HepG2 (cell line): ENCODE data around the gene DOCK11. TPM values are rescaled to one million over a fixed set of nuclear protein-coding genes. Genes with fewer than 3 reads are reported as not detected.

Experiments used
- ATAC-seq: fragments of 200-7000 bp; cut with Tn5 transposase; 3 replicates; pipeline ENCODE4 v1.9.1; 2020; ENCODE audit warnings: mild to moderate bottlenecking, moderate library complexity
- BruUV-seq: library from RNA; stranded (reverse); fragments of 400-500 nt; replicated peaks from 2 replicates; lab custom pipeline; 2021; lab: Mats Ljungman, UMichigan
- CTCF ChIA-PET: fragments of 300-600 bp; formaldehyde crosslinking; extraction: SDS; loops from one replicate; lab custom pipeline; 2021; ENCODE audit warnings: low total read pairs, inconsistent platforms, low intra/inter-chr PET ratio; lab: Yijun Ruan, JAX
- POLR2A ChIA-PET: fragments of 350-600 bp; sonication (Branson Sonifier 250); formaldehyde crosslinking; loops from one replicate; lab custom pipeline; 2020; ENCODE audit warnings: antibody characterized with exemption, inconsistent platforms; lab: Yijun Ruan, JAX
- DNase-seq: peaks from one replicate; pipeline ENCODE4 v3.0.0-alpha.2; 2015; ENCODE audit warnings: low spot score
- FAIRE-seq: peaks from 3 replicates; lab custom pipeline; 2011; peaks lifted over from hg19 to GRCh38; lab: Jason Lieb, UNC
- H2AFZ ChIP-seq: one replicate; pipeline ENCODE4 v1.6.1; 2011; ENCODE audit warnings: low read length, inconsistent platforms
- H3K27ac ChIP-seq: fragments of 300-600 bp; 3 replicates; pipeline ENCODE4 v1.8.0; 2011; ENCODE audit warnings: mixed run types, mild to moderate bottlenecking, mixed read lengths, low read length, inconsistent platforms; ENCODE audit not compliant: insufficient read depth; ENCODE audit errors: extremely low read length
- H3K27me3 ChIP-seq, 2 experiments: fragments of 200-600 bp in 1 of 2; 2 replicates in 1 of 2; 3 replicates in 1 of 2; pipeline versions ENCODE4 v1.6.0 to v1.8.0; 2011; ENCODE audit warnings: low read length in 2 of 2, mild to moderate bottlenecking in 2 of 2, moderate library complexity in 2 of 2, inconsistent platforms in 1 of 2; ENCODE audit not compliant: insufficient read depth in 2 of 2, control insufficient read depth in 1 of 2
- H3K36me3 ChIP-seq, 2 experiments: fragments of 200-600 bp in 1 of 2; replicated peaks in 1 of 2; 2 replicates in 1 of 2; 3 replicates in 1 of 2; pipeline versions ENCODE4 v1.5.1 to v1.8.0; 2011; ENCODE audit warnings: low read length in 2 of 2, inconsistent platforms in 1 of 2; ENCODE audit not compliant: insufficient read depth in 2 of 2, control insufficient read depth in 1 of 2
- H3K4me1 ChIP-seq: 2 replicates; pipeline ENCODE4 v1.5.1; 2012; ENCODE audit warnings: low read length, inconsistent platforms; ENCODE audit not compliant: insufficient read depth
- H3K4me2 ChIP-seq: 2 replicates; pipeline ENCODE4 v1.6.0; 2011; ENCODE audit warnings: low read depth, low read length, inconsistent platforms
- H3K4me3 ChIP-seq, 3 experiments: fragments of 200-600 bp in 1 of 3; sonication (generic), shearing (Covaris generic) in 1 of 3; replicated peaks in 1 of 3; 2 replicates each; pipeline ENCODE4 v1.5.1; 2011 to 2016; ENCODE audit warnings: low read length in 3 of 3, inconsistent platforms in 2 of 3, low read depth in 2 of 3, mild to moderate bottlenecking in 2 of 3, control low read depth in 1 of 3, mixed read lengths in 1 of 3; ENCODE audit not compliant: insufficient read depth in 1 of 3
- H3K79me2 ChIP-seq: one replicate; pipeline ENCODE4 v1.6.1; 2011; ENCODE audit warnings: low read length, inconsistent platforms; ENCODE audit not compliant: insufficient read depth
- H3K9ac ChIP-seq: 2 replicates; pipeline ENCODE4 v1.6.0; 2011; ENCODE audit warnings: mild to moderate bottlenecking, low read depth, low read length, inconsistent platforms; ENCODE audit not compliant: insufficient read depth
- H3K9me3 ChIP-seq: 2 replicates; pipeline ENCODE4 v1.5.1; 2012; ENCODE audit warnings: mild to moderate bottlenecking, low read length
- H4K20me1 ChIP-seq: 2 replicates; pipeline ENCODE4 v1.6.0; 2011; ENCODE audit warnings: inconsistent platforms, mild to moderate bottlenecking, low read length, moderate library complexity; ENCODE audit not compliant: insufficient read depth
- BRD4 ChIP-seq: sonication (generic); formaldehyde crosslinking; IDR thresholded peaks from 2 replicates; pipeline ENCODE4 v1.4.0; 2020; ENCODE audit warnings: missing genetic modification reagents
- CREB1 ChIP-seq, 2 experiments: fragments of 450-650 bp in 1 of 2; IDR thresholded peaks; 2 replicates each; pipeline ENCODE4 v1.6.1; 2016 to 2017; ENCODE audit warnings: control low read depth in 1 of 2, mild to moderate bottlenecking in 1 of 2, missing compliant biosample characterization in 1 of 2, missing genetic modification characterization in 1 of 2
- MXI1 ChIP-seq: IDR thresholded peaks from 3 replicates; pipeline ENCODE4 v1.6.1; 2012; ENCODE audit warnings: low read depth, low read length, inconsistent platforms, borderline replicate concordance
- MYC ChIP-seq: sonication (generic); formaldehyde crosslinking; IDR thresholded peaks from 2 replicates; pipeline ENCODE4 v1.9.0; 2021; ENCODE audit warnings: missing genetic modification reagents, borderline replicate concordance
- NPAS2 ChIP-seq: sonication (generic); formaldehyde crosslinking; IDR thresholded peaks from 2 replicates; pipeline ENCODE4 v1.8.0; 2022; ENCODE audit warnings: mild to moderate bottlenecking, missing genetic modification reagents, borderline replicate concordance
- RFX5 ChIP-seq: IDR thresholded peaks from 2 replicates; pipeline ENCODE4 v1.6.1; 2011; ENCODE audit warnings: low read depth, low read length, improper control_type of control experiment
- RXRA ChIP-seq: sonication (generic); formaldehyde crosslinking; IDR thresholded peaks from 2 replicates; pipeline ENCODE4 v1.5.1; 2020; ENCODE audit warnings: missing genetic modification reagents
- SOX5 ChIP-seq: IDR thresholded peaks from 2 replicates; pipeline ENCODE4 v1.6.1; 2016; ENCODE audit warnings: borderline replicate concordance
- TFE3 ChIP-seq: IDR thresholded peaks from 2 replicates; pipeline ENCODE4 v1.6.1; 2016
- THAP8 ChIP-seq: sonication (generic); formaldehyde crosslinking; IDR thresholded peaks from 2 replicates; pipeline ENCODE4 v1.5.1; 2020; ENCODE audit warnings: missing genetic modification reagents, mild to moderate bottlenecking, borderline replicate concordance
- XRCC5 ChIP-seq: fragments of 200-400 bp; formaldehyde crosslinking; optimal IDR thresholded peaks from 2 replicates; pipeline ENCODE3; 2017; ENCODE audit warnings: mild to moderate bottlenecking, low read length
- ZMAT3 ChIP-seq: sonication (generic); formaldehyde crosslinking; conservative IDR thresholded peaks from 2 replicates; pipeline ENCODE4 v1.7.0; 2021; ENCODE audit warnings: missing genetic modification reagents
- ZNF224 ChIP-seq: sonication (generic); formaldehyde crosslinking; IDR thresholded peaks from 2 replicates; pipeline ENCODE4 v1.5.0; 2020; ENCODE audit warnings: mild to moderate bottlenecking, missing genetic modification reagents
- ZNF670 ChIP-seq: sonication (generic); formaldehyde crosslinking; IDR thresholded peaks from 2 replicates; pipeline ENCODE4 v1.8.0; 2022; ENCODE audit warnings: mild to moderate bottlenecking, missing genetic modification reagents, borderline replicate concordance
- ZNF768 ChIP-seq: sonication (generic); formaldehyde crosslinking; IDR thresholded peaks from 2 replicates; pipeline ENCODE4 v1.4.0; 2020; ENCODE audit warnings: missing genetic modification reagents
- WGBS: methylation state at CpG from one replicate; pipeline ENCODE4 v1.1.6; 2017; ENCODE audit warnings: low lambda C conversion rate; 5-methylcytosine and 5-hydroxymethylcytosine counted together
- in situ Hi-C: cut with HindIII; loops from 2 replicates; pipeline ENCODE4 v1.10.0; 2017; ENCODE audit warnings: low pct_unique_long_range_greater_than_20kb; ENCODE audit not compliant: extremely low pct_ligation_motif_present
- intact Hi-C: fragments of 100-400 bp; cut with micrococcal nuclease; formaldehyde crosslinking; loops from one replicate; pipeline ENCODE4 v1.10.0; 2022; ENCODE audit not compliant: unreplicated experiment
- polyA plus RNA-seq, 8 experiments: library from polyadenylated mRNA; depleted of rRNA in 3 of 8; stranded (reverse) in 7 of 8; unstranded in 1 of 8; fragments of >200 nt; fragmentation: Illumina TruSeq in 4 of 8; extraction: Trizol in 4 of 8; gene quantifications; 2 replicates each; pipeline versions ENCODE4 v1.2.1 to v1.2.3, GENCODE V29; 2011 to 2016; ENCODE audit warnings: low read depth in 4 of 8, missing spikeins in 1 of 8, mixed read lengths in 1 of 8; ENCODE audit not compliant: insufficient read depth in 1 of 8
- total RNA-seq, 5 experiments: library from RNA; depleted of rRNA; stranded (reverse); fragments of >200 nt; fragmentation: Illumina TruSeq; extraction: Trizol; gene quantifications; 2 replicates each; pipeline ENCODE4 v1.2.3, GENCODE V29; 2016; ENCODE audit warnings: low read depth in 1 of 5
- TF ChIP-seq, protein P1 (sequence below): sonication (generic); formaldehyde crosslinking; IDR thresholded peaks from 2 replicates; pipeline ENCODE4 v1.5.1; 2020; ENCODE audit warnings: mild to moderate bottlenecking, missing genetic modification reagents, moderate library complexity
- TF ChIP-seq, protein P2 (sequence below): sonication (generic); formaldehyde crosslinking; conservative IDR thresholded peaks from 2 replicates; pipeline ENCODE4 v1.4.0; 2020; ENCODE audit warnings: missing genetic modification reagents

The DOCK11 gene
- total and polyA plus RNA-seq, 2 of the 13 experiments (the other 11 are each of a cell fraction or from before 2014, with no cell fraction given), result 0.02 to 0.12 TPM

DNA sequence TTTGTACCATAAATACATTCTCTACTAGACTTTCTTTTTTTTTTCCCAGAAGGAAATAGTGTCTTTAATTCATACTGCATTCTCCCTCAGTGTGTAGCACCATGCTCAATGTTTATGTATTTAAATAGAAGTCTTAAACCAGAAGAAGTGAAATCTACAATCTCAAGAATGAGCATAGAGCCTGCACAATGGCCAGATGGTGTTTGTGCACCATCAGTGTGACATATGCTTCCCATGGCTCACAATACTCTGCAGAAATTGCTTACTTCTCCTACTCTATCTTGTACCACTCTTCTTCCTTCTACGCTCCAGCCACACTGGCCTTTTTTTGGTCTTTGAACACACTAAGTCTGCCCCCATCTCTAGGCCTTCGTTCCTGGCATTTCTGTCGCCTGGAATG is 2.6 kb upstream of the DOCK11 start:
- Histone ChIP-seq H3K36me3 (no peaks in the 10 kb centered on the region), H3K27me3 (peaks cover 2 to 18% of the 10 kb centered on the region in 2 experiments; a peak in 3 of 5 replicates), H2AFZ (no peak overlapping the region), H3K9ac (no peak overlapping the region), H3K4me1 (peaks cover 14% of the 10 kb centered on the region), H3K4me3 (no peak overlapping the region), H4K20me1 (no peaks in the 10 kb centered on the region), H3K9me3 (no peaks in the 10 kb centered on the region), H3K79me2 (no peaks in the 10 kb centered on the region), H3K4me2 (no peak overlapping the region), H3K27ac (no peak overlapping the region)
- POLR2A ChIA-PET, result no interaction called here
- 3% methylated on average over 3 of the region's 3 CpGs for WGBS
- CTCF ChIA-PET, result no interaction called here
- DNase-seq (no peak), FAIRE-seq (no peak), ATAC-seq (no peak)
- in situ Hi-C loops (no loop called here), intact Hi-C loops (no loop called here)
- BruUV-seq, result no TSS peak
- TF ChIP-seq XRCC5, result no peak
- no peak for TF ChIP-seq SOX5
- no peak for TF ChIP-seq CREB1 (IDR thresholded peaks at IDR 0.05)
- no peak for TF ChIP-seq CREB1 (CRISPR knock-in tag; IDR thresholded peaks at IDR 0.05)
- no peak for TF ChIP-seq ZNF768
- TF ChIP-seq THAP8 (CRISPR knock-in tag), result no peak
- TF ChIP-seq ZMAT3, result no peak
- no peak for TF ChIP-seq ZNF670 (CRISPR knock-in tag)
- no peak for TF ChIP-seq BRD4 (CRISPR knock-in tag)
- no peak for TF ChIP-seq RFX5
- no peak for TF ChIP-seq TFE3 (CRISPR knock-in tag)
- no peak for TF ChIP-seq MYC (CRISPR knock-in tag)
- no peak for TF ChIP-seq MXI1
- no peak for TF ChIP-seq RXRA (CRISPR knock-in tag)
- no peak for TF ChIP-seq ZNF224 (CRISPR knock-in tag)
- TF ChIP-seq, protein P1, sequence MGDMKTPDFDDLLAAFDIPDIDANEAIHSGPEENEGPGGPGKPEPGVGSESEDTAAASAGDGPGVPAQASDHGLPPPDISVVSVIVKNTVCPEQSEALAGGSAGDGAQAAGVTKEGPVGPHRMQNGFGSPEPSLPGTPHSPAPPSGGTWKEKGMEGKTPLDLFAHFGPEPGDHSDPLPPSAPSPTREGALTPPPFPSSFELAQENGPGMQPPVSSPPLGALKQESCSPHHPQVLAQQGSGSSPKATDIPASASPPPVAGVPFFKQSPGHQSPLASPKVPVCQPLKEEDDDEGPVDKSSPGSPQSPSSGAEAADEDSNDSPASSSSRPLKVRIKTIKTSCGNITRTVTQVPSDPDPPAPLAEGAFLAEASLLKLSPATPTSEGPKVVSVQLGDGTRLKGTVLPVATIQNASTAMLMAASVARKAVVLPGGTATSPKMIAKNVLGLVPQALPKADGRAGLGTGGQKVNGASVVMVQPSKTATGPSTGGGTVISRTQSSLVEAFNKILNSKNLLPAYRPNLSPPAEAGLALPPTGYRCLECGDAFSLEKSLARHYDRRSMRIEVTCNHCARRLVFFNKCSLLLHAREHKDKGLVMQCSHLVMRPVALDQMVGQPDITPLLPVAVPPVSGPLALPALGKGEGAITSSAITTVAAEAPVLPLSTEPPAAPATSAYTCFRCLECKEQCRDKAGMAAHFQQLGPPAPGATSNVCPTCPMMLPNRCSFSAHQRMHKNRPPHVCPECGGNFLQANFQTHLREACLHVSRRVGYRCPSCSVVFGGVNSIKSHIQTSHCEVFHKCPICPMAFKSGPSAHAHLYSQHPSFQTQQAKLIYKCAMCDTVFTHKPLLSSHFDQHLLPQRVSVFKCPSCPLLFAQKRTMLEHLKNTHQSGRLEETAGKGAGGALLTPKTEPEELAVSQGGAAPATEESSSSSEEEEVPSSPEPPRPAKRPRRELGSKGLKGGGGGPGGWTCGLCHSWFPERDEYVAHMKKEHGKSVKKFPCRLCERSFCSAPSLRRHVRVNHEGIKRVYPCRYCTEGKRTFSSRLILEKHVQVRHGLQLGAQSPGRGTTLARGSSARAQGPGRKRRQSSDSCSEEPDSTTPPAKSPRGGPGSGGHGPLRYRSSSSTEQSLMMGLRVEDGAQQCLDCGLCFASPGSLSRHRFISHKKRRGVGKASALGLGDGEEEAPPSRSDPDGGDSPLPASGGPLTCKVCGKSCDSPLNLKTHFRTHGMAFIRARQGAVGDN (CRISPR knock-in tag), result no peak
- TF ChIP-seq, protein P2, sequence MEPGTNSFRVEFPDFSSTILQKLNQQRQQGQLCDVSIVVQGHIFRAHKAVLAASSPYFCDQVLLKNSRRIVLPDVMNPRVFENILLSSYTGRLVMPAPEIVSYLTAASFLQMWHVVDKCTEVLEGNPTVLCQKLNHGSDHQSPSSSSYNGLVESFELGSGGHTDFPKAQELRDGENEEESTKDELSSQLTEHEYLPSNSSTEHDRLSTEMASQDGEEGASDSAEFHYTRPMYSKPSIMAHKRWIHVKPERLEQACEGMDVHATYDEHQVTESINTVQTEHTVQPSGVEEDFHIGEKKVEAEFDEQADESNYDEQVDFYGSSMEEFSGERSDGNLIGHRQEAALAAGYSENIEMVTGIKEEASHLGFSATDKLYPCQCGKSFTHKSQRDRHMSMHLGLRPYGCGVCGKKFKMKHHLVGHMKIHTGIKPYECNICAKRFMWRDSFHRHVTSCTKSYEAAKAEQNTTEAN (CRISPR knock-in tag), result no peak
- TF ChIP-seq NPAS2 (CRISPR knock-in tag), result no peak
